ENCODE results near the gene AGFG1.
A peak's percentile ranks its signal among the peaks of the same experiment; 100 is the strongest.
"Not testable (repeated sequence)": the region's sequence is repeated elsewhere in the genome, so short reads cannot be mapped to it uniquely, and the experiment has no call there.

DNA sequence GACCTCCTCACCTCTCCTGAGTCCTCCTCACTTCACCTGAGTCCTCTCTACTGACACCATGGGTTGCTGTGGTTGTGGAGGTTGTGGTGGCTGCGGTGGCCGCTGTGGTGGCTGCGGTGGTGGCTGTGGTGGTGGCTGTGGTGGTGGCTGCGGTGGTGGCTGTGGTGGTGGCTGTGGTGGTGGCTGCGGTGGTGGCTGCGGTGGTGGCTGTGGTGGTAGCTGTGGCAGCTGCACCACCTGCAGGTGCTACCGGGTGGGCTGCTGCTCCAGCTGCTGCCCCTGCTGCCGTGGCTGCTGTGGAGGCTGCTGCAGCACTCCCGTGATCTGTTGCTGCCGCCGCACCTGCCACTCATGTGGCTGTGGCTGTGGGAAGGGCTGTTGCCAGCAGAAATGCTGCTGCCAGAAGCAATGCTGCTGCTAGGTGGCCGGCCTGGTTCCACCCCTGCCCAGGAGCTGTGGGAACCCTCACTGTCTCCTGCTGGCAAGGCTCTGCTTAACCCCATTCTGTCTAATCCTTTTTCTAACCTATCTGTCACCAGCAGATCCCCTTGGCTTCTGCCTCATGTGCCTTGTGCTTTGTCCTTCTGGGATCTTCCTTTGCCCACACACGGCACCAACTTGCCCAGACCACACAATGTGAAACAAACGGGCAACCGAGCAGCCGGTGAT is 127.0 kb downstream of the AGFG1 start, which contains the start of gene SCYGR2:
- TF ChIP-seq POLR2AphosphoS5 (IDR thresholded peaks at IDR 0.05; ENCODE audit: low read depth): 0 out of 2 replicates have a peak, but pooled peaks have one; percentile 20
- not testable (repeated sequence) for TF ChIP-seq CTCF (IDR thresholded peaks at IDR 0.05; ENCODE audit: insufficient read depth, low read length)
